Lung (tissue), 12 donors: ENCODE results near the gene ZCCHC24. TPM values are rescaled to one million over a fixed set of nuclear protein-coding genes. Genes with fewer than 3 reads are reported as not detected.

Experiments
- ATAC-seq: fragments of 200-7000 bp; cut with Tn5 transposase; one replicate; pipeline ENCODE4 v1.9.1; 2020; ENCODE audit warnings: moderate number of reproducible peaks; ENCODE audit not compliant: insufficient read depth, low FRiP score
- DNase-seq, 3 donors: peaks; one replicate each; pipeline ENCODE4 v3.0.0-alpha.2; 2013 to 2017
- H3K27ac ChIP-seq, 2 donors: one replicate each; pipeline ENCODE4 v1.5.1; 2013; ENCODE audit warnings: mild to moderate bottlenecking in 2 of 2, moderate library complexity in 2 of 2, control low read depth in 1 of 2, inconsistent platforms in 1 of 2, low read depth in 1 of 2, low read length in 1 of 2
- H3K27me3 ChIP-seq, 3 donors: one replicate each; pipeline ENCODE4 v1.5.1; 2013; ENCODE audit warnings: low read length in 2 of 3; ENCODE audit not compliant: control insufficient read depth in 3 of 3, insufficient read depth in 3 of 3
- H3K36me3 ChIP-seq, 4 donors: one replicate each; pipeline ENCODE4 v1.5.1; 2013; ENCODE audit warnings: low read length in 4 of 4, mild to moderate bottlenecking in 1 of 4, moderate library complexity in 1 of 4; ENCODE audit not compliant: control insufficient read depth in 4 of 4, insufficient read depth in 4 of 4
- H3K4me1 ChIP-seq, 5 donors: one replicate each; pipeline ENCODE4 v1.5.1; 2013; ENCODE audit warnings: low read length in 5 of 5, mild to moderate bottlenecking in 2 of 5, moderate library complexity in 1 of 5; ENCODE audit not compliant: control insufficient read depth in 5 of 5, insufficient read depth in 5 of 5
- H3K4me3 ChIP-seq: one replicate; pipeline ENCODE4 v1.5.1; 2013; ENCODE audit warnings: mild to moderate bottlenecking, control low read depth, moderate library complexity
- H3K9ac ChIP-seq, 2 donors: one replicate each; pipeline ENCODE4 v1.5.1; 2013; ENCODE audit warnings: low read length in 2 of 2, control low read depth in 1 of 2; ENCODE audit not compliant: insufficient read depth in 1 of 2
- H3K9me3 ChIP-seq, 4 donors: one replicate each; pipeline ENCODE4 v1.5.1; 2013; ENCODE audit warnings: low read length in 3 of 4, mild to moderate bottlenecking in 1 of 4, moderate library complexity in 1 of 4; ENCODE audit not compliant: control insufficient read depth in 4 of 4, insufficient read depth in 3 of 4
- WGBS, 2 donors: extraction: QIAGEN DNeasy Blood & Tissue Kit; methylation state at CpG; one replicate each; pipeline ENCODE4 v1.1.7; 2013; 5-methylcytosine and 5-hydroxymethylcytosine counted together
- polyA plus RNA-seq, 2 donors: library from polyadenylated mRNA; stranded (reverse); fragments of 200-250 nt; gene quantifications; one replicate each; pipeline ENCODE4 v1.2.1, GENCODE V29; 2013
- total RNA-seq, 2 donors: library from RNA; depleted of rRNA in 1 of 2; stranded (reverse); fragments of >200 nt in 1 of 2; gene quantifications; one replicate each; pipeline ENCODE4 v1.2.1, GENCODE V29; 2014 to 2021
- TF ChIP-seq, protein P1 (sequence below): IDR thresholded peaks from 2 replicates; pipeline ENCODE4 v1.5.1; 2012; ENCODE audit warnings: mild to moderate bottlenecking; ENCODE audit errors: control extremely low read depth, extremely low read depth
- donor health status: control.
- donor health status: control.
- donor health status: Bipolar disorder and iron deficiency.
- donor health status: healthy.
- donor health status: DM: yes; HTN: yes; CAD: no.

The ZCCHC24 gene
- total and polyA plus RNA-seq, 4 donors, result 10.4 to 33.5 (median 13.5) TPM

DNA sequence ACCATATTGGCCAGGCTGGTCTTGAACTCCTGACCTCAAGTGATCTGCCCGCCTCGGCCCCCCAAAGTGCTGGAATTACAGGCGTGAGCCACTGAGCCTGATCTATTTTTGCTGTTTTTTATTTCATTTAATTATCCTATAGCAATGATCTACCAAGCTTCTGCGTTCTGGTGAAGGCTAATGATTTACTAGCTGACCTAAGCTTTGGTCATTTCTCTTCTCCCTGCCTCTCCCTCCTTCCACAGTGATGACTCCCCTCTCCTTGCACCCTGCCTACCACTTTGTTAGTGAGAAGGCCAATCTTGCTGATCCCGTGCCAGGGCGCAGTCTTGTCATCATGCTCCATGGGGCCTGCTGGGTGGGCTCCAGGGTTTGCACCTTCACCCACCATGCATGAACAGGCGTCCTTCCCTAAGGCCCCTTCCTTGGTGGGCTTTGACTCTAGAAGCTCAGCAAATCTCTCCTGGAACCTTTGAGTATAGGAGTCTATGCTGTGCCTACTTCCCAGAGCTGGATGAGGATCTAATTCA is 11.9 kb upstream of the ZCCHC24 start:
- DNase-seq (no peak), ATAC-seq (no peak)
- H3K36me3 ChIP-seq, result no peaks in the 10 kb centered on the region
- H3K27ac ChIP-seq, result no peak overlapping the region
- WGBS, 2 donors, result 90 to 94% methylated on average over 7 of the region's 7 CpGs
- H3K9ac ChIP-seq, result no peak overlapping the region
- TF ChIP-seq, protein P1, sequence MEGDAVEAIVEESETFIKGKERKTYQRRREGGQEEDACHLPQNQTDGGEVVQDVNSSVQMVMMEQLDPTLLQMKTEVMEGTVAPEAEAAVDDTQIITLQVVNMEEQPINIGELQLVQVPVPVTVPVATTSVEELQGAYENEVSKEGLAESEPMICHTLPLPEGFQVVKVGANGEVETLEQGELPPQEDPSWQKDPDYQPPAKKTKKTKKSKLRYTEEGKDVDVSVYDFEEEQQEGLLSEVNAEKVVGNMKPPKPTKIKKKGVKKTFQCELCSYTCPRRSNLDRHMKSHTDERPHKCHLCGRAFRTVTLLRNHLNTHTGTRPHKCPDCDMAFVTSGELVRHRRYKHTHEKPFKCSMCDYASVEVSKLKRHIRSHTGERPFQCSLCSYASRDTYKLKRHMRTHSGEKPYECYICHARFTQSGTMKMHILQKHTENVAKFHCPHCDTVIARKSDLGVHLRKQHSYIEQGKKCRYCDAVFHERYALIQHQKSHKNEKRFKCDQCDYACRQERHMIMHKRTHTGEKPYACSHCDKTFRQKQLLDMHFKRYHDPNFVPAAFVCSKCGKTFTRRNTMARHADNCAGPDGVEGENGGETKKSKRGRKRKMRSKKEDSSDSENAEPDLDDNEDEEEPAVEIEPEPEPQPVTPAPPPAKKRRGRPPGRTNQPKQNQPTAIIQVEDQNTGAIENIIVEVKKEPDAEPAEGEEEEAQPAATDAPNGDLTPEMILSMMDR, result no peak
- no peaks in the 10 kb centered on the region for H3K9me3 ChIP-seq
- H3K4me3 ChIP-seq, result no peak overlapping the region
- no peaks in the 10 kb centered on the region for H3K27me3 ChIP-seq
- H3K4me1 ChIP-seq, result peaks cover 0 to 16% (median 2%) of the 10 kb centered on the region in 5 donors

DNA sequence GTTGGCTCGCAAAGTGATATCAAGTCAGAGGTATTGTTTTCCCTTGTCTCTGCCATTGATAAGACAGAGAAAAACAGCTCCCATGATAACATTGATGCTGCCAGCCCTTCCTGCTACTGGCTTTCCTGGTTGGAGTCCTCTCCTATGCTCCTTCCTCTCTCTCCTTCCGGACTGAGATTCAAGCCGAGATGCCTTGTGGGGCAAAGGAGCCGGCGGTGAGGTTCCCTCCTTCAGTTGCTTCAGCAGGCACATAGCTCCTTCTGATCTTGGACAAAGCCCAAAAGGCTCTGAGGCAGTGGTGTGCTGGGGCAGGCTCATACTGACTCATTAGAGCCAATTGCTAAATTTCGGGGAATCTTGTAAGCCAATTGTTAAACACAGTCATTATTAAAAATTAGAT is 8.8 kb upstream of the ZCCHC24 start:
- no peak overlapping the region for H3K4me3 ChIP-seq
- H3K4me1 ChIP-seq, result peaks cover 0 to 27% (median 4%) of the 10 kb centered on the region in 5 donors
- TF ChIP-seq, protein P1, result no peak
- H3K36me3 ChIP-seq, result no peaks in the 10 kb centered on the region
- no peak overlapping the region for H3K9ac ChIP-seq
- ATAC-seq (no peak), DNase-seq (peak in 2 of 3 donors; percentile 50 to 65)
- H3K27ac ChIP-seq, result peak overlapping the region in 1 of 2 donors; percentile 39
- 38 to 62% methylated on average over 6 of the region's 6 CpGs for WGBS, 2 donors
- no peaks in the 10 kb centered on the region for H3K9me3 ChIP-seq
- H3K27me3 ChIP-seq, result no peaks in the 10 kb centered on the region

DNA sequence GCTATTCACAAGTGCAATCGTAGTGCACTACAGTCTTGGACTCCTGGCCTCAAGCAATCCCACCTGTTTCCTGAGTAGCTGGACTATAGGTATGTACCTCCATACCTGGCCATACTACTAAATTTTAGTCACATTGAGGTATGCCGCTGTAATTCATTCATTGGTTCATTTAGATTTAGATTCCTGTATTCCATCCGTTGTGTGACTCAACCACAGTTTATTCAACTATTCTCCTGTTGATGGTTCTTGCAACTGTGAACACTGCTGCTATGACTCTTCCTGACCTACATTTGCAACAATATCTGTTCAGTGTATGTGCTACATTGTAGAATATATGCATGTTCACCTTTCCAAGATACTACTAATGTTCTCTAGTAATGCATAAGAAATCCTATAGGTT is 8.0 kb upstream of the ZCCHC24 start:
- TF ChIP-seq, protein P1, result no peak
- DNase-seq (no peak), ATAC-seq (no peak)
- no peaks in the 10 kb centered on the region for H3K27me3 ChIP-seq
- no peaks in the 10 kb centered on the region for H3K9me3 ChIP-seq
- no peak overlapping the region for H3K4me3 ChIP-seq
- no peaks in the 10 kb centered on the region for H3K36me3 ChIP-seq
- WGBS, 2 donors, result 96 to 97% methylated on average over 3 of the region's 3 CpGs
- H3K9ac ChIP-seq, result no peak overlapping the region
- no peak overlapping the region for H3K27ac ChIP-seq
- peaks cover 0 to 33% (median 4%) of the 10 kb centered on the region in 5 donors for H3K4me1 ChIP-seq

DNA sequence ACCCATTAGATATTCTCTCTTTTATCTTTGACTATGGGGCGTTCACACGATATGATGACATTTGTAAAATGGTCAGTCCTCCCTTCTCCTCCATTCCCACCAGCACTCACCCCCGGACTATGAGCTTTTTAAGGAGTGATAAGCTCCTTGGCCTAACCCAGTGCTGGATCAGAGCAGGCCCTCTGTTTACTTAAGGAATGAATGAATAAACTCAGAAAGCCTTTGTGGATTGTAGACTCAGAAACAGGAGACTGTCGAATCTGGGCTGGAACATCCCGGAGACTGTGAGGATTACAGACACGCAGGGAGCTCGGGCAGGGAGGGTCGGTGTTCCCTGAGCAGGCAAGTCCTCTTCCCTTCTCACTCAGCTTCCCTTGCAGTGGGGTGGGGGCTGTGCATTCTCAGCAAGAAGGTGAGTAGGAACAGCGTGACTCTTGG is 6.8 kb upstream of the ZCCHC24 start:
- no peaks in the 10 kb centered on the region for H3K27me3 ChIP-seq
- H3K9ac ChIP-seq, result no peak overlapping the region
- no peak overlapping the region for H3K4me3 ChIP-seq
- ATAC-seq, result peak; percentile 44
- H3K4me1 ChIP-seq, result peaks cover 0 to 33% (median 4%) of the 10 kb centered on the region in 5 donors
- DNase-seq, result peak in 2 of 3 donors; percentile 23 to 48
- no peaks in the 10 kb centered on the region for H3K9me3 ChIP-seq
- WGBS, 2 donors, result 63 to 76% methylated on average over 9 of the region's 9 CpGs
- TF ChIP-seq, protein P1, result no peak
- H3K27ac ChIP-seq, result no peak overlapping the region
- no peaks in the 10 kb centered on the region for H3K36me3 ChIP-seq
